CD8-positive, alpha-beta memory T cell (primary cell): Measurements from ENCODE around the gene PPME1. TPM values are rescaled to one million over a fixed set of nuclear protein-coding genes. Genes with fewer than 3 reads are reported as not detected.

Experiments
- CTCF ChIA-PET: fragments of 350-600 bp; sonication (Branson Sonifier 250); formaldehyde crosslinking; loops from one replicate; lab custom pipeline; 2021; ENCODE audit warnings: antibody characterized with exemption; lab: Charles Lee
- POLR2A ChIA-PET: fragments of 350-600 bp; sonication (Branson Sonifier 250); formaldehyde crosslinking; loops from one replicate; lab custom pipeline; 2021; ENCODE audit warnings: antibody characterized with exemption; lab: Charles Lee
- DNase-seq, 5 donors: peaks; one replicate each; pipeline versions ENCODE4 v3.0.0 to v3.0.0-alpha.2; 2020 to 2022; ENCODE audit warnings: mixed read lengths in 1 of 5
- H3K27ac ChIP-seq: one replicate; pipeline ENCODE4 v1.7.0; 2013; ENCODE audit warnings: low read depth, mild to moderate bottlenecking, low read length, moderate library complexity
- H3K27me3 ChIP-seq: 2 replicates; pipeline ENCODE4 v1.7.0; 2013; ENCODE audit warnings: low read length, mild to moderate bottlenecking; ENCODE audit not compliant: insufficient read depth, poor library complexity, severe bottlenecking
- H3K36me3 ChIP-seq: 2 replicates; pipeline ENCODE4 v1.7.0; 2013; ENCODE audit warnings: mild to moderate bottlenecking, low read length, moderate library complexity; ENCODE audit not compliant: insufficient read depth
- H3K4me1 ChIP-seq: 2 replicates; pipeline ENCODE4 v1.7.0; 2013; ENCODE audit warnings: mild to moderate bottlenecking, low read length, moderate library complexity; ENCODE audit not compliant: insufficient read depth
- H3K4me3 ChIP-seq: 2 replicates; pipeline ENCODE4 v1.7.0; 2013; ENCODE audit warnings: mild to moderate bottlenecking, low read length
- H3K9me3 ChIP-seq: 2 replicates; pipeline ENCODE4 v1.7.0; 2013; ENCODE audit warnings: mild to moderate bottlenecking, low read length
- H3K27ac Mint-ChIP-seq, 8 donors: one replicate each; pipeline ENCODE4 v1.8.0; 2020 to 2021; ENCODE audit warnings: mixed read lengths in 8 of 8, mild to moderate bottlenecking in 6 of 8, inconsistent platforms in 3 of 8, moderate library complexity in 3 of 8
- H3K27me3 Mint-ChIP-seq, 2 donors: one replicate each; pipeline ENCODE4 v1.8.0; 2020 to 2021; ENCODE audit warnings: mixed read lengths in 2 of 2, mild to moderate bottlenecking in 1 of 2, moderate library complexity in 1 of 2
- H3K36me3 Mint-ChIP-seq, 3 donors: one replicate each; pipeline ENCODE4 v1.8.0; 2020 to 2021; ENCODE audit warnings: mixed read lengths in 3 of 3, inconsistent platforms in 1 of 3, mild to moderate bottlenecking in 1 of 3
- H3K4me1 Mint-ChIP-seq, 3 donors: one replicate each; pipeline ENCODE4 v1.8.0; 2020 to 2021; ENCODE audit warnings: mixed read lengths in 3 of 3, inconsistent platforms in 1 of 3, mild to moderate bottlenecking in 1 of 3
- H3K4me3 Mint-ChIP-seq, 7 donors: one replicate each; pipeline ENCODE4 v1.8.0; 2020 to 2021; ENCODE audit warnings: mixed read lengths in 7 of 7, mild to moderate bottlenecking in 6 of 7, moderate library complexity in 4 of 7, inconsistent platforms in 2 of 7
- H3K9me3 Mint-ChIP-seq, 5 donors: one replicate each; pipeline ENCODE4 v1.8.0; 2020 to 2022; ENCODE audit warnings: mixed read lengths in 5 of 5, mild to moderate bottlenecking in 3 of 5, moderate library complexity in 2 of 5, inconsistent platforms in 1 of 5
- polyA plus RNA-seq: library from polyadenylated mRNA; unstranded; fragments of 300-500 nt; fragmentation: Illumina TruSeq; gene quantifications from one replicate; pipeline ENCODE4 v1.2.3, GENCODE V29; 2021
- total RNA-seq, 2 experiments: library from RNA; stranded (reverse); gene quantifications; one replicate each; pipeline ENCODE4 v1.2.3, GENCODE V29; 2021

The PPME1 gene
- total and polyA plus RNA-seq, 3 experiments from 2014 or later: 20.9 to 42.0 (median 33.0) TPM

DNA sequence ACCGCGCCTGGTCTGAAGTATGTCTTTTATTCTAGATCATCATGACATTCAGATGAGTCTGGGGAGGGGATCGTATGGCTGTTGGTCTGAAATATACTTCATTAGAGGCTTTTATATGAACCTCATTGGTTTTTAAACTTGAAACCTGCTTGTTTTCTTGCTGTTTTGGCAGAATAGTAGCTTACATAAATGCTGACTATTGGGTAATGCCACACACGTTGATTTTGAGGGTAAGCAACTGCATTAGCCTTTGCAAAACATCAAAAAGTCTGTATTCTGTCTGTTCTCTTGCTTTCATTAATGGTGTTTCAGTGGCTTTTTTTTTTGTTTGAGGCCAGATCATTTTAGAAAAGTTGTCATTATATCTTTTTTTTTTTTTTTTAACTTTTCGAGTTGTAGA is 14.2 kb downstream of the PPME1 start:
- peaks cover 5 to 25% (median 23%) of the 10 kb centered on the region in 3 donors for H3K4me1 Mint-ChIP-seq
- peaks cover 0 to 1% (median 0%) of the 10 kb centered on the region in 5 donors for H3K9me3 Mint-ChIP-seq
- H3K36me3 Mint-ChIP-seq: peaks cover 2 to 24% (median 13%) of the 10 kb centered on the region in 3 donors
- Histone ChIP-seq H3K27ac (no peak overlapping the region), H3K4me1 (no peaks in the 10 kb centered on the region), H3K4me3 (no peak overlapping the region), H3K9me3 (no peaks in the 10 kb centered on the region), H3K27me3 (no peaks in the 10 kb centered on the region), H3K36me3 (no peaks in the 10 kb centered on the region)
- no peaks in the 10 kb centered on the region for H3K27me3 Mint-ChIP-seq
- no peak for DNase-seq
- H3K27ac Mint-ChIP-seq: no peak overlapping the region
- no peak overlapping the region for H3K4me3 Mint-ChIP-seq
- ChIA-PET CTCF (interaction anchor here (1.3 kb wide), 1 partner anchor 13 kb away, joined by 4 read pairs; no protein-coding TSS in a partner anchor), POLR2A (no interaction called here)

DNA sequence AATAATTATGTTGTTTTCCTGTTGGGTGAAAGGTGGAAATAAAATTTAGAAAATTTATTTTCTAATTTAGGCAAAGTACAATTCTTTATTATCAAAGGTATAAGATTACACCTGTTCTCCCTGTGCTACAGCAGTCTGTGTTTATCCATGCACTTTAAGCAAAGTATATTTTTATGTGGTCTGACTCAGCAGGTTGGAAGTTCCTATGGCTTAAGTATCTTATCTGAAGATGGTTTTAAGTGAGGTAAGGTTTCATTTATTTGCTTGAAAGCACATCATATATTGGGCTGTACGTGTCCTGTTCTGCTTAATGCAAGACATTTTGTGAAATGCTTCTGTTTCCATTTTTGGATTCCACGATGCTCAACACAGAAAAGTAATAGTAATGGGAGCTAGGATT is 14.6 kb downstream of the PPME1 start:
- H3K36me3 ChIP-seq: no peaks in the 10 kb centered on the region
- no peaks in the 10 kb centered on the region for H3K27me3 ChIP-seq
- H3K9me3 ChIP-seq: no peaks in the 10 kb centered on the region
- ChIA-PET POLR2A (no interaction called here), CTCF (no interaction called here)
- peaks cover 0 to 6% (median under 1%) of the 10 kb centered on the region in 5 donors for H3K9me3 Mint-ChIP-seq
- no peak for DNase-seq
- H3K27ac ChIP-seq: no peak overlapping the region
- H3K4me3 ChIP-seq: no peak overlapping the region
- no peak overlapping the region for H3K27ac Mint-ChIP-seq
- H3K4me3 Mint-ChIP-seq: no peak overlapping the region
- H3K36me3 Mint-ChIP-seq: peaks cover 5 to 28% (median 17%) of the 10 kb centered on the region in 3 donors
- H3K4me1 Mint-ChIP-seq: peaks cover 5 to 25% (median 23%) of the 10 kb centered on the region in 3 donors
- no peaks in the 10 kb centered on the region for H3K4me1 ChIP-seq
- no peaks in the 10 kb centered on the region for H3K27me3 Mint-ChIP-seq

DNA sequence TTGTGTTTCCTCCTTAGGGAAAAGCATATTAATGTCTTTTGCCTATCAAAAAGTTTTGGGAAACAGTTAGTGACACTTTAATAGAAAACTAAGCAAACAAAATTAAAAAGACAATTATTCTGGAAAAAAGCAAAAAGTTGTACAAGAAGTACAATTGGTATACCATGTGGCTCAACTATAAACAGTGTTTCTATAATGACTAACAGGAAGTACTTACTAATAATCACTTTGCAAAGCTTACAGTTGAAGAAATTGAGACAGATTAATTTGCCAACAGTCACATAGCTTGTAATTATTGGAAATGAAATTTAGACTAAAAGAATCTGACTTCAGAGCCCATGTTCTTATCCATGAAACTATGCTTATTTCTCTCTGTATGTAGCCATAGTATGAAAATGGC is 24.7 kb downstream of the PPME1 start:
- Mint-ChIP-seq H3K9me3 (peaks cover 0 to 7% (median under 1%) of the 10 kb centered on the region in 5 donors), H3K27ac (no peak overlapping the region), H3K27me3 (no peaks in the 10 kb centered on the region), H3K4me3 (no peak overlapping the region), H3K4me1 (peaks cover 2 to 10% (median 4%) of the 10 kb centered on the region in 3 donors), H3K36me3 (peaks cover 10 to 20% (median 14%) of the 10 kb centered on the region in 3 donors)
- H3K27ac ChIP-seq: no peak overlapping the region
- no peak for DNase-seq
- H3K27me3 ChIP-seq: no peaks in the 10 kb centered on the region
- POLR2A ChIA-PET: no interaction called here
- H3K4me1 ChIP-seq: no peaks in the 10 kb centered on the region
- H3K9me3 ChIP-seq: no peaks in the 10 kb centered on the region
- CTCF ChIA-PET: no interaction called here
- no peak overlapping the region for H3K4me3 ChIP-seq
- no peaks in the 10 kb centered on the region for H3K36me3 ChIP-seq

DNA sequence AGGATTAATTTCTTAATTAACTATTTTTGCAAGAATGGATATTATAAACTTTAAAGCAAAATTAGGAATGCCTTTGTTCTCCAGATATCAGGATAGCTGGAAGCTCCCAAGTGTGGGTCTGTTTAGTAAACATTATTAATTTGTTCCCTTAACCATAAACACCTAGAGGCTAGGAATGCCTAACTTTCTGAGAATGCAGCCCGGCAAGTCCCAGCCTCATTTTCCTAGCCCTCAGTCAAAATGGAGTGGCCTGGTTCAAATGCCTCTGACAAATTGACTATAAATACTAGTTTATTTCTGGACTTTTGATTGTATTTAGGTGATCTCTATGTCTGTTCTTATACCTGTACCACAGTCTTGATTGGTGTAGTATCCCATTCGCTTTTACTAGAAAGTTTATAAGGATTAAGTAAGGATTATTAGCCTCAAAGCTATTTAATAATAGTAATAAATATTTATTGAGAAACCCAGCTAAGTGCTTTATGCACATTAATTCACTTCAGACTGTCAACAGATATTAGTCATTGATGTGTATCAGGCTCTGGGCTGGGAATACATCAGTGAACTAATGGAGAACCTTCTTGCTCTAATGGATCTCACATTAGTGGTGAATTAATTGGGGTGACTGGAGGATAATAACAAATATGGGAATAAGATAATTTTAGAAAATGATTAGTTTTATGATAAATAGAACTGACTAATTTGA is 25.8 kb downstream of the PPME1 start:
- Histone ChIP-seq H3K4me1 (no peaks in the 10 kb centered on the region), H3K27me3 (no peaks in the 10 kb centered on the region), H3K9me3 (no peaks in the 10 kb centered on the region), H3K36me3 (no peaks in the 10 kb centered on the region), H3K4me3 (no peak overlapping the region), H3K27ac (no peak overlapping the region)
- Mint-ChIP-seq H3K4me3 (no peak overlapping the region), H3K9me3 (peaks cover 0 to 7% (median 0%) of the 10 kb centered on the region in 5 donors), H3K27me3 (no peaks in the 10 kb centered on the region), H3K36me3 (peaks cover 9 to 17% (median 10%) of the 10 kb centered on the region in 3 donors), H3K4me1 (peaks cover 2 to 10% (median 4%) of the 10 kb centered on the region in 3 donors), H3K27ac (no peak overlapping the region)
- ChIA-PET POLR2A (no interaction called here), CTCF (no interaction called here)
- DNase-seq: no peak

DNA sequence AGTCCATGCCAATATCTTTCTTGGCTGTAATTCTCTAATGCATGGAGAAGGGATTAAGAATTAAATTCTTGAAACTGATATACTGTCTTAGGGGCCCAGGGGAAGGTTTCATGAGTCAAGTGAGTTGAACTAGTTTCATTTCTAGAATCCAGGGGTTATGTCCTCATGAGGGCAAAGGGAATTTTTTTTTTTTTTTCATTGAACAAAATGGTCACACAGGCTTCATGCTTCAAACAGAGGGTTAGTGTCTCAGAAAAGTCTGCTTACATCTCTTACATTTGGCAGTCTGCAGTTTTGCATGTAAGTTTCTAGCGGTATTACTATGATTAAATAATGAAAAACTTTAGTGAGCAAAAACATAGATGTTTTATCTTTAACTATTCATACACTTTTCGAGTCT is 32.9 kb downstream of the PPME1 start:
- Mint-ChIP-seq H3K4me1 (no peaks in the 10 kb centered on the region), H3K9me3 (peaks cover 0 to 2% (median 0%) of the 10 kb centered on the region in 5 donors), H3K27ac (no peak overlapping the region), H3K4me3 (no peak overlapping the region), H3K27me3 (no peaks in the 10 kb centered on the region), H3K36me3 (peaks cover 19 to 43% (median 19%) of the 10 kb centered on the region in 3 donors)
- H3K4me1 ChIP-seq: no peaks in the 10 kb centered on the region
- POLR2A ChIA-PET: no interaction called here
- H3K27me3 ChIP-seq: no peaks in the 10 kb centered on the region
- DNase-seq: no peak
- no peak overlapping the region for H3K4me3 ChIP-seq
- H3K36me3 ChIP-seq: peaks cover 11% of the 10 kb centered on the region
- CTCF ChIA-PET: no interaction called here
- no peak overlapping the region for H3K27ac ChIP-seq
- no peaks in the 10 kb centered on the region for H3K9me3 ChIP-seq

DNA sequence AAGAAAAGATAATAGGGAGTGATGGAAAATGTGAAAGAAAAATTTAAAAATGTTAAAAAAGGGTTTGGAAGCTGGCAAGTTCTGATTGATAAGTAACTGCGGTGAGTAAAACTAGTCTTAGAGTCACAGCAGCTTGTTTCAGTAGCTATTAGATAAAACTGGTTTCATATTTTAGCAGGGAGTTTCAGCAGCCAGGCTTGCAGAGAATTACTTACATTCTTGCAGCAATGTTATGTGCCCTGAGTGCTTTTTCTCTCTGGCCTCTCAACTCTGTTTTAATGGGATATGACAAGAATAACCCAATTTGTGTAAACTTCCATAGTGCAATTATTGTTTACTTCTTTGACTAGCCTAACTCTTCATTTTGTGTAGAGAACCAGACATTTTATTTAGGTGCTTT is 33.6 kb downstream of the PPME1 start:
- Histone ChIP-seq H3K9me3 (no peaks in the 10 kb centered on the region), H3K27ac (no peak overlapping the region), H3K4me3 (no peak overlapping the region), H3K27me3 (no peaks in the 10 kb centered on the region), H3K36me3 (peaks cover 11% of the 10 kb centered on the region), H3K4me1 (no peaks in the 10 kb centered on the region)
- Mint-ChIP-seq H3K4me1 (no peaks in the 10 kb centered on the region), H3K4me3 (no peak overlapping the region), H3K27me3 (no peaks in the 10 kb centered on the region), H3K27ac (no peak overlapping the region), H3K36me3 (peaks cover 20 to 49% (median 22%) of the 10 kb centered on the region in 3 donors), H3K9me3 (no peaks in the 10 kb centered on the region)
- no peak for DNase-seq
- ChIA-PET CTCF (no interaction called here), POLR2A (no interaction called here)

DNA sequence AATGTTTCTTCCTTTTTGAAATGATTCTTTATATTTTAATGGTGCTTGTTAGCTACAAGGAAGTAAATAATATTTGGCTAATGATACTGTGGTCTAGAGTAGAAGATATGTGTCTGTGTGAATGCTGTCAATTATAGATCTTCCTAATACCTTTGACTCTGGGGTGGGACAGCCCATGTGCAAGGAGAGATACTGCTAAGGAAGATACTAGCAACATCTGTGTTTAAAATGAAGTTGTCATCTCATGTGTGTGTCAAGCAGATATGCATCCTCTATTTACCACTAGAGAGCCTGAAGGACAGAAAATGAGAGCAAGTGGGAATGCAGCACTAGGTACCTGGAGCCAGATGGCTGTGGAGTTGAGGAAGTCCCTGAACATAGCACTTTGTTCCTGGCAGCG is 34.1 kb downstream of the PPME1 start:
- no peak overlapping the region for H3K27ac ChIP-seq
- DNase-seq: no peak
- H3K4me1 ChIP-seq: no peaks in the 10 kb centered on the region
- H3K4me3 ChIP-seq: no peak overlapping the region
- H3K9me3 ChIP-seq: no peaks in the 10 kb centered on the region
- H3K4me1 Mint-ChIP-seq: no peaks in the 10 kb centered on the region
- no peaks in the 10 kb centered on the region for H3K9me3 Mint-ChIP-seq
- H3K36me3 ChIP-seq: peaks cover 11% of the 10 kb centered on the region
- no peak overlapping the region for H3K4me3 Mint-ChIP-seq
- H3K27me3 Mint-ChIP-seq: no peaks in the 10 kb centered on the region
- H3K36me3 Mint-ChIP-seq: peaks cover 25 to 54% (median 25%) of the 10 kb centered on the region in 3 donors
- no peak overlapping the region for H3K27ac Mint-ChIP-seq
- no peaks in the 10 kb centered on the region for H3K27me3 ChIP-seq
- ChIA-PET POLR2A (no interaction called here), CTCF (no interaction called here)

DNA sequence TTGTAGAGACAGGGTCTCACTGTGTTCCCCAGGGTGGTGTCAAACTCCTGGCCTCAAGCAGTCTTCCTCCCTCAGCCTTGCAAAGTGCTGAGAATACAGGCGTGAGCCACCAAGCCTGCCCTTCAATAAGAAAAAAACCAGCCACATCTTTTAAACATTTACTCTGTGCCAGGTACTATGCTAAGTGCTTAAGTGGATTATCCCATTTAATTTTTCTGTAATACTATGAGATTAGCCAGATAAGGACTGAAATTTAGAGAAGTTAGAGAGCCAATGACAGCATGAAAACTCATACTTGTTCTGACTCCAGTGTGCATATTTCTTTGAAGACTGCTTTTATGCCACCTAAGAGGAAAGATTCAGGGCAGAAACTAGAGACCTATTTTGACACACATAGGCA is 35.7 kb downstream of the PPME1 start:
- ChIA-PET POLR2A (no interaction called here), CTCF (no interaction called here)
- no peaks in the 10 kb centered on the region for H3K27me3 ChIP-seq
- Mint-ChIP-seq H3K4me3 (no peak overlapping the region), H3K36me3 (peaks cover 26 to 60% (median 31%) of the 10 kb centered on the region in 3 donors), H3K27ac (no peak overlapping the region), H3K9me3 (no peaks in the 10 kb centered on the region), H3K27me3 (no peaks in the 10 kb centered on the region), H3K4me1 (no peaks in the 10 kb centered on the region)
- peaks cover 11% of the 10 kb centered on the region for H3K36me3 ChIP-seq
- H3K9me3 ChIP-seq: no peaks in the 10 kb centered on the region
- no peak for DNase-seq
- no peak overlapping the region for H3K4me3 ChIP-seq
- no peak overlapping the region for H3K27ac ChIP-seq
- H3K4me1 ChIP-seq: no peaks in the 10 kb centered on the region
